Stimulated activated CD8-positive, alpha-beta memory T cell treated with anti-CD3 and anti-CD28 coated beads, Interleukin-15, amount 100 ng/mL, for 24 hours (primary cell): ENCODE results near the gene FAM107A.
"Not testable (repeated sequence)": the region's sequence is repeated elsewhere in the genome, so short reads cannot be mapped to it uniquely, and the experiment has no call there.

Experiments
- DNase-seq: peaks from one replicate; pipeline ENCODE4 v3.0.0-alpha.2; 2020; ENCODE audit warnings: low read depth

Gene FAM107A

DNA sequence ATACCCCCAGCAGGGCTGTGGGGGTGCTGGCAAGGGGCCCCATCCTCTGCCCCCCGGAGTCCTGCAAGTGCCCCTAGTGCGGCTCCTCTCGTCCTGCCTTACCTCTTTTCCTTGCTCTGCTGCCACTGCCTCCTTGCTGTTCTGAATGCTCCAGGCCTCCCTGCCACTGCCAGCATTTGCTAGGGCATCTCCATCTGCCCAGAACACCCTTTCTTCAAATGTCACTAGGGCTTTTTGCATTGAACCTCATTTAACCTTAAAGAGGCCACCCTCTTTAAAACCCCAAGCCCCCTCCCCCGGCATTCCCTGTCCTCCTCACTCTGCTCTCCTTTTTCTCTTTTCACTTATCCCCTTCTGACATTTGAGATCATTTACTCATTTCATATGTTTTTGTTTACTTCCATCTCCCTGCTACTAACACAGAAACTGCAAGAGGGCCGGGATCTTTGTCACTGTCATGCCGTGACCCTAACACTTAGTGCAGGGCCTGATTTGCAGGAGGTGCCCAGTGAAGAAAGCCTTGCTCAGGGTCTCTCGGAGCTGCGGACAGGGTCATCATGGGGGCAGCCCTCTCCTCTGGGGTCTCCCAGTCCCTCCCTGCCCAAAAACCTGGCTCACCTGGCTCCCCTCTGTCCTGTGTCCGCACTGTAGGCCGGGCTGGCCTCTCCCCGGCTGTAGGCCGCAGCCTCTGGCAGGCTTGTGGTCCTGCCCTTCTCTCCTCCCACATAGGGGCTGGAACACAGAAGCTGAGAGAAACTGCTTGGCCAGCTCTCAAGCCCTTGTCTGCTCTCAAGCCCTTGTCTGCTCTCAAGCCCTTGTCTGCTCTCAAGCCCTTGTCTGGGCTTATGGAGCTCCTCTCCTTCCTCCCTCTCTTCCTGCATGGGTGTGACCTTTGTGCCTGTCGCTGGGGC, 40.4 kb downstream of the FAM107A start, which contains the start of gene ACOX2:
ACOX2 (minus strand) TSS at position 690 of the 911 bp plus-strand sequence. CDS start 2,084 bp downstream, outside the sequence.
- DNase-seq: no peak

DNA sequence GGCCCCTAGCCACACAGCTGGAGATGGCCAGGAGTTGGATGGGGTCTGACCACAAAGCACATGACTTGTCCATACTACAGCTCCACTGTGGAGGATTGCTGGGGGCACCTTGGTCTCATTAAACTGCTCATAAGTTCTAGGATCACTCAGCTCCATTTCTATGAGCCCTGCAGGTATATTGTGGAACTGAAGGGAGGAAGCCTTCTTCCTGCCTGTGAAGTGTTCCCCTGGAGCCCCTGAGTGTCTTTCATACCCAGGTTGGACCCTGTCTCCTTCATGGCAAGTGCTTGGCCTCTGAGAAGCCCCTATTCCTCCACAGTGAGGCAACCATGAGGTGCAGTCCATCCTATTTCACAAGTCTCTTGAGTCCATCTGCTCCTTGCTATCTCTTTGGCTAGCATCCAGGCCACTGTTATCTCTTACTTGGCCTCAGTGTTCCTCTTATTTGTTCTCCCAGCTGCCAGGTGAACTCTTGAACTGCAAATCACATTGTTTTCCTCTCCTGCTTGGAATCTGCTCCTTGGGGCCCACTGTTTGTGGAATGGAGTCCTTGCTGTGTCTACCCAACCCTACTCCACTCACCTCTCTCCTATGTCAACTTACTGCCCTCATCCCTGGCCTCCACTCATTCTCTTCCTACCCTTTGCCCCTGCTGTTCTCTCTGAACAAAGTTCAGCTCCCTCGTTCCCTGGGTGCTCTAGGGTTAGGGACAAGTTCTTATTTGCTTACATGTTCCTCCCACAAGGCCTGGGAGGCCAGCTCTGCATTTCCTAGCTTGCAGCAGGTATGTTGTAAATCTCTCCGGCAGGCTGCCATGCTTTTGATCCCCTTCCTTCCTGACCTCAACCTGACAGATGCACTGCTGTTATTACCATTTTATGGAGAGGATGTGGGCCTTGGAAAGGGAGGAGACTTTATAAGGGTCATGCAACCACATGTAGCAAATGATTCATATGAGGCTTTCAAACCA, 41.4 kb downstream of the FAM107A start:
- no peak for DNase-seq

DNA sequence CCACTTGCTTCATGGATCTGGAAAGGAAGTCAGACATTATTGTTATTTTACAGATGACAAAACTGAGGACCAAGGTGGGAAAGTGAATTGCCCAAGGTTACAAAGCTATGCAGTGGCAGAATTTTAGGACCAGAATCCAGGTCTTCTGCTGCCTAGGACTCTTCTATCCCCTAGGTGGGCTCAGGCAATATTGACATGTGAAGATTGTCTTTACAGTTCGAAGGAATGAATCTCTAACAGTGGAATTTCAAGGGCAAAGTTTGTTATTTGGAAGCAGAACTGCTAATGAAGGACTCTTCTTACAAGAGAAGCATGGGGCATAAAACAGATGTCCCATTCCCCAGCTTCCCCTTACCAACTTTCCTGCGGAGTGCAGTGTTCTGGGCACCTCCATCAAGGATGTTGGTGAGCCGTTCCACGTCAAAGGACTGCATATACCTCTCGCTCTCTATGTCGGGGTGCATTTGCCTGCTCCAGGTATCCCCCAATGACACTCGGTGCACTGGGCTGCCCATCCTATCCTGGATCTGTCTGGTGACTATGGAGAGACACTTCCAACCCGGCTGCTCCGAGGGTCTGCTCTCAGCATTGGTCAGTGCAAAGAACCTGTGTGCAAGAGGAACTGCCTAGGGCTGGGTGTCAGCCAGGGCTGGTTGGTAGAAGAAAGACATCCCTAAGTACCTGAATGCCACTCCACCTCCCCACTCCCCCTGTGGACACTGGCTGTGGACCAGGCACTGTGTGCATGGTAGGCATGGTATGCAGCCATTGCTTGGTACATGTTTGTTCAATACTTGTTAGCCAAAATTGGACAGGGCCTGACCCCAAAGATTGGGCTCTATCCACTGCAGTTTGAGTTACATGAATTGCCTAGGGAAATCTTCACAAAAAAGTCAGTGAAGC, 42.3 kb downstream of the FAM107A start:
- no peak for DNase-seq

DNA sequence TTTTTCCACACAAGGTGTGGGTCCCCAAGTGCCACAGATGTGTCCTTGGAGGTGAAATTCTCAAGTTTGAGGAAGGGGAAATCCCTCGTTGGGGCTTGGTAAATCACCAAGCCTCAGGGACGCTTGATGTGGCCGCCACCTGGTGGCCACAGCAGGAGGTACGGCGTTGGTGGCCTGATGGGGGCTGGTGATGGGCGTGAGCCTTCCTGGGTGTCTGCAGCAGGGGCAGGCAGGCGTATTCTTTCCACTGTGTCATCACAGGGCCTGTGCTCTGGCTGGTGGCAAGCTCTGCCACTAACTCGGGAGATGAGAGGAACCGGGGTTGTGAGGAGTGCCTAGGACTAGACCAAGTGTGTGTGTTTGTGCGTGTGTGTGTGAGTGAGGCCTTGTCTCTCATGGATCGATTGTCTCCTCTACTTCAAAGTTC, 44.4 kb downstream of the FAM107A start:
- DNase-seq: peak; percentile 55

DNA sequence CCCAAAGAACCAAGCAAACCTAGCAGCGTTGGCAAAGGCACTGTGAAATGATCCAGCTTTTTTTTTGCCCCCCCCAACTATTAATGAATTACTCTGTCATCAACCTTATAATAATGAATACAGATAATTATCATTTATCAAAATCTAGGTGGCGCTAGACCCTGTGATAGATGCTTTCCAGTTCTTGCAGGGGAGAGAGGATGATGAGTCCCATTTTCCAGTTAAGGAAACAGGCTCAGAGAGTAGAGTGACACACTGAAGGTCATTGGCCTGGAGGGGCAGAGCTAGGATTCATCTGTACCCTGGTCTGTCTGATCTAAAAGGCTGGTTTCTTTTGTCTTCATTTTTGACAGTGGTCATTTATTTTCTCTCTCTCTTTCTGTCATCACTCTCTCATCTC, 45.2 kb downstream of the FAM107A start:
- no peak for DNase-seq

DNA sequence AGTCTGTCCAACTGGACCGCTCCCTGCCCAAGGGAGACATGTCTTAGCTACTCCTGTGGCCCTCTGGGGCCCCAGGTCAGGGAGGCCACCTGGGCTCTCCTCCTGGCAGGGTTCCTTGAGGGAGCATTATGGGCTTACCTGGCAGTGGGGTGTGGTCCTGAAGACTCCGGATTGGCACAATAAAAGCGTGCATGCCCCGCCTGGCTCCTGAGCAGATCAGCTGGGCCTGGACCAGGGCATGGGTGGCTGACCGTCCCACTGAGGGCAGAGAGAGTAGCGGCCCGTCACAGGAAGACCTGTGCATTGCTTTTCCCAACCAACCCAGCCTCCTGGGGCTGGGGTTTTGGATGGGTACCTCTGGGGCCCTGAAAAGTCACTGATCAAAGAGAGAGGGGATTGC, 45.6 kb downstream of the FAM107A start:
- DNase-seq: no peak

DNA sequence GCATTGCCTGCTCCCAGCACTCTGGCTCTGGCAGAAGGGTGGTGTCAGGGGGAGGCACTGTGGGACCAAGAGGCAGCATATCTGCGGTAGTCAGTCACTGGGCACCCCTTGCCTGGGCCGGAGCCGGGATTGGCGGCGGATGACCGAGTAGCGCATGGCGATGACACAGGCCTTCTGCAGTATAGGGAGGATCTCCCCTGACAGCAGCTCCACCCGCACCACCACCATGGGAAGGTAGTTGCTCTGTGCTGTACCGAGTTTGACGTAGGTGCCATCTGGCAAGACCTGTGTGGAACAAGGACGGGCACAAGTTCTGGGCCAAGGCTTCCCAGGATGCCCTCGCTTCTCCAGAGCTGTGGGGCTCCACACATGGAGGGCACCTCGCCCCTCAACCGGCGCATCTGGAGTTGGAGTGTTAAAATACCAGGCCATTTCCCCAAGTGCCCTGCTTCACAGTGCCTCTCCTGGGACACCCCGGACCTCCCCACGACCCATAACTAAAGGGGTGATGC, 46.8 kb downstream of the FAM107A start:
- no peak for DNase-seq

DNA sequence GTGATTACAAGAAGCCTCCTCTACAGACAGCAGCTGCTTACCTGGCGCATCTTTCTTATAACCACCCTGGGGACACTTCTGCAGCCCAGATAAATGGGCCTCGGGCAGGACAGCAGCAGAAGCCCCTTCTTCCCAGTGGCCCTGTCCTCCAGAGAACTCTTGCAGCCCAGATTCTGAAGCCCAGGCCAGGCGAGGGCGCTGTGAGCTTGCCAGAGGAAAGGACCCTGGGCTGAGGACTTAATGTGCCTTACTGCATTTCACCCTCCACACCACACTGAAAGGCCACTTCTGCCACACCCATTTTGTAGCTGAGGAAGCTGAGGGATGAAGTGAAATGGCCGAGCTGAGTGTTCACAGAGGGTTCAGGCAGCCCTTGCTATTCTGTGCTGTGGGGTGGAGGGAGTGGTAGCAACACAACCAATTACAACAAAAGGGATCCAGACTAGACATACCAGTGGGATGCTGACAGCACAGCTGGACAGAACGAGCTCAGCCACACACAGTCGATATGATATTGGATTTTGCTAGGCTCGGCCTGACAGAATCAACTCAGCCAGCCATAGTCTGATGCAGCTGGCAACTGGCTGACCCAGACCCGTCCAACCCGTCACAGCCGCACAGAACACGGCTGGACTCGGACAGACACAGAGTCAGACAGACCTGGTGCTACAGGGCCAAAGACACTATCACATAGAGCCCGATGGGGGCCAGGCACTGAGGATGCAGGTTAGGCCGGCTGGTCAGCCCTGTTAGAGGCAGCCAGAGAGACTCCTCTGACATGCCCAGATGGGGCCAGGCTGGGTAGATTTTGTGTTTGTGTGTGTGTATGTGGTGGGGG, 47.5 kb downstream of the FAM107A start:
- no peak for DNase-seq

DNA sequence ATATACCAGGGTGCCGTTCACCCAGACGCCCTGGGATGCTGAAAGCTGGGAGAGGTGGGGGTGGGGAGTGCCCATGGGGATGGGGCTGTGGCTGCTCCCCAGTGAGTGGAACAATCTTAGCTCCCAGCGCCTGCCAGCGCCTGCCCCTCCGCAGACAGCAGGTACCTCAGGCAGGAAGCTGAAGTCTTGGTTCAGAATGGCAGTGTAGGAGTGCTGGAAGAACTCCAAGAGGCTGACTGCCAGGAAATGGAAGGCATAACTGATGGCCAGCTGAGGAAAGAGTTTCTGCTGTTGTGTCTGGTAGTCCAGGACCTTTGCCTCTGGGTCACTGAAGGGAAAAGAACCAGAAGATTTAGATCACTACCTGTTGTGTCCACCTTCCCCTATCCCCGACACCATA, 48.6 kb downstream of the FAM107A start:
- DNase-seq: no peak

DNA sequence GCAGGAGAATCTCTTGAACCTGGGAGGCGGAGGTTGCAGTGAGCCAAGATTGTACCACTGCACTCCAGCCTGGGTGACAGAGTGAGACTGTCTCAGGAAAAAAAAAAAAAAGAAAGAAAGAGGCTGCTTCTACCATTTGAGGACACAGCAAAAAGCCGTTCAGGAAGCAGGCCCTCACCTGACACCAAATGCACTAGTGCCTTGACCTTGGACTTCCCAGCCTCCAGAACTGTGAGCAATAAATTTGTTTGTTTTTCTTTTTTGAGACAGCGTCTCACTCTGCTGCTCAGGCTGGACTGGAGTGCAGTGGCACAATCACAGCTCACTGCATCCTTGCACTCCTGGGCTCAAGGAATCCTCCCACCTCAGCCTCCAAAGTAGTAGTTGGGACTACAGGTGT, 49.8 kb downstream of the FAM107A start:
- DNase-seq: not testable (repeated sequence)

DNA sequence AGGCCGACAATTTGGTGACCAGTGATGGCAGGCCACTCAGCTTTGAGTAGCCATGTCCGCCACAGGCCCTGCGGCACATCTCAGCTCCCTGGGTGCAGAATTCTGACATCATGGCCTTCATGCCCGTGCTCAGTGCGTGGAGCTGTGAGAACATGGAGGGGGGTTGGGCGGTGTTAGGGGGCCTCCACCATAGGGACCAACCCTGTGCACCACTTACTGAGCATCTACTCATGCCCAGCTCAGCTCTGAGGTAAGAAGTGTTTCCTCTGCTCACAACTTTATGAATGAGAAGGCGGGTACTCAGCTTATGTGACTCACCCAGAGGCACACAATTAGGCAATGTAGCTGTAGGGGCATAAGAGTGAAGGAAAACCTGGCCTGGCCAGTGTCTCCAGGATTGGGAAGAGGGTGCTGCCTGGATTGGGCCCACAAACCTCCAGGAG, 50.7 kb downstream of the FAM107A start:
- DNase-seq: no peak

DNA sequence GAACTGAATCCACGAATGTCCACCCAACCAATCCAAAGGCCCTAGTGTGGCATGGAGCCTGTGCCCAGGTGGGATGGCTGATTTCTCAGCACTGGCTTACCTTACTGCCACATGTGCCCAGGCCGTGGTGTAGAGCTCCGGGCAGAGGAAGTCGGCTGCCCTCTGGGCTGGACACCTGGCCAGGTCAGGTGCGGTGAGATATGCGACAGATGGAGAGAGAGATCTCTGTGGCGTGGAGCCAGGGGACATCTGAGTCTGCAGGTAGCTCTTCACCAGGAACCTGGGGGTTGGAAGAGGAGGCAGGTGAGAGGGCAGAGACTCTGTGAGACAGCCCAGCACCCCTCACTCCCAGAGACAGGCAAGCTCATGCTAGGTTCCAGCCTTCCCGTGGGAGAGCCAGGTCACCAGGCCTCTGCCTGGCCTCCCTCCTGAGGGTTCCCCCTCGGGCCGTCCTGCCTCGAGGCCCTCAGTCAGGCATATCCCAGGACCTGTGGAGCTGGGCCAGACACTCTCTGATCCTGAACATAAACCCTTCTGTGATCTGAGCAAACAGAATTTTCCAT, 52.8 kb downstream of the FAM107A start:
- DNase-seq: no peak

DNA sequence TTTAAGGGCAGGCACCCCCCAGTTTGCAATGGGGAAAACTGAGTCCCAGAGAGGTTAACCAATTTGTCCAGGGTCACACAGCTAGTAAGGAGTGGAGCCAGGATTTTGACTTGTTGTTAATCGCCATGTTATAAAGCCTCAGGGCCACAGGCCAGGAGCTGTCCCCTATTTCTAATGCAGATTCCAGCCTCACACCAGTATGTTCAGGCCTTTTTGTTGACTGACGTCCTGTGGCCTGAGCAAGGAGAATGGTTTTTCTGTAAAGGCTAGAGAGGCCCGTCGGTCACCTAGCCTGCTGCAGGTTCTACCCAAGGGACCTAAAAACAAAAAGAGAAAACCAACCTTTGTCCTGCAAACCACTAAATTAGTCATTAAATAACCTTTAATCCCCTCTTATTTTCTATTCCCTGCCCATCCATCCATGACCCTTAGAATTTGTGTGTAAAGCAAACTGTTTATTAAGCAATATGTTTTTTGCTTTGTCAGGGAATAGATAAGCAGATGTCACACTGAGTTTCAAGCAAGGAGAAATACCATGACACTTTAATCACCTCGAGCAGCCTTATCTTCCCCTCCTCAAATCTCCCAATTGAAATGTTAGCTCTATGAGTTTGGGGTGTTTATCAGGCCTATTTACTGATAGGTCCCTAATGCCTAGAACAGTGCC, 54.3 kb downstream of the FAM107A start:
- no peak for DNase-seq

DNA sequence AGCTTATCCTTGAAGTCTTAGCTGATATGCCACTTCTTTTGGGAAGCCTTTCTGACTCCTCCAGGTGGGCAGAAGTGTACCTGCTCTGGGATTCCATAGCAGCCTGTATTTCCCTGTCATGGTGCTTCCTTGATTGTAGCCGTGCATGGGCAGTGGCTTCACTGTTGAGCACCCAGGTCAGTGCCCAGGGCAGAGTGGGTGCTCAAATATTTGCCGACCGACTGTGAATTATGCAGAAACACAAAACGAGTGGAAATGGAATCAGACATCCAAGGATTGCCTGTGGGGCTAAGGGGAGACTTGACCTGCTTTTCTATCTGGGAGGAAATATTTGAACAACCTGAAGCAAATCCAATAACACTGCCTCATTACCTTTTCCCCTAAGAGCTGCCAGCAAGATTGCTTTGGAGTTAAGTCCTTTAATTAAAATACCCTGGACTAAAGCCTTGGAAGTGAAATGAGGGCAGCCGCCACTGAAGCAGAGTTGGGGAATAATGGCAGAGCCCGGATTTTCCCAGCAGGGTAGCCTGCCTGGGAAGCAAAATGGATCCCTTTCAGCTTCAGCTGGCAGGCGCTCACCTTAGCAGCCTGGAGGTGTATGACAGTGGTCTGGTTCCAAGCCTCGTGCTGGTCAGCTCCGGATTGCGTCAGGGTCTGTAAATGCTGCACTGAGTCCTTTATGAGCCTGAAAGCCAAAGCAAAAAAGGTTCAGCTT, 55.1 kb downstream of the FAM107A start:
- no peak for DNase-seq

DNA sequence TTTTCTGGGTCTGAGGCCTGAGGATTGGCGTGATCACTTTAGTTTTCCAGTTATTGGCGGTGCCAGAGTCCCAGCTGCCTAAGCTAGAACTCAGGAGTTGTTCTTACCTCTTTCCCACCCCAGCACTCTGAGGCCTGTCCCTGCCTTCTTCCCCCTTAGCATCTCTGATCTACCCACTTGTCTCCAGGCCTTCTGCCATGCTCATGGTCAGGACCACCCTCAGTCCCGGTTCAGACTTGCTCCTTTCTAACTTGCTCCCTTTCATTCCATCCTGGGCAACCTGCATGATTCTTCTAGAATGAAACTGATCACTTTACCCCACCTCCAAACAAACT, 55.9 kb downstream of the FAM107A start:
- DNase-seq: no peak

DNA sequence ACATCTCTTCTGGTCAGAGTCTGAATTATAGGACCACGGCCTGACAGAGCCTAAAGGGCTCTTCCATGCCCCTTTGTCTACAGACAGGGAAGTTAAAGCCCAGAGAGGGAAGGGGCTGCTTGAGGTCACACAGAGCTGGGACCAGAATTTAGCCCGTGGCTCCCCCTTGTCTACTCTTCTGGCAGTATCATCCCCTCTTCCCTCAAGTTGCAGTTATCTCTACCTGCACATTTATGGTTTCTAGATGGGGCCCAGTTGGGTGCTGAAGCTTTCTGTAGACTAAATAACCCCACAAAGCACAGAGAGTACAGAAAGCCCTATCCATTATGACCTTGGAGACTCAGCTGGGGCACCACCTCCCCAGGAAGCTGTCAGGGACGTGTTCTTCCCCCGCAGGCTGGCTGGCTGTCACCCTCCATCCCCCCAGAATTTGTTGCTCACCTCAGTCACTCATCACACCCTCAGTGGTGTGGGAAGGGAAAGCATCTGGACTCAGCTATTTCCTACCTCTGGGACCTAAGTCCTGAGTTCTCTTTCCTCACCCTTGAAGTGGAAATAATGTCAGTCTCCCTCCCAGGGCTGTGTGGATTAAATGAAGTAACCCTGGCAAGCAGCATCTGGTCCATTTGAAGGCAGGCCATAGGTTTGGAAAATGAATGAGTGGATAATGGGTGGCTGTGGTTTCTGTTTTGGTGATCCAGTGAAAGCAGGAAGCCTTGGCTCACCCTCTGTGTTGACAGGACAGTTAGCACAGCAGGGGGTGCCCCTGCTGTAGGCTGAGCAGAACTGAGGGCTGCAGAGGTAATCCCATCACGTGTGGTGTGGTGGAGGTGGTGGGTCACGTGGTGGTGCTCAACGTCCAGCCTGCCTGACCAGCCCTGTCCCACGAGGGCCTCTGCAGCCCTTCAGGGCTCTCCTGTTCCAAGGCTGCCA, 56.5 kb downstream of the FAM107A start:
- no peak for DNase-seq

DNA sequence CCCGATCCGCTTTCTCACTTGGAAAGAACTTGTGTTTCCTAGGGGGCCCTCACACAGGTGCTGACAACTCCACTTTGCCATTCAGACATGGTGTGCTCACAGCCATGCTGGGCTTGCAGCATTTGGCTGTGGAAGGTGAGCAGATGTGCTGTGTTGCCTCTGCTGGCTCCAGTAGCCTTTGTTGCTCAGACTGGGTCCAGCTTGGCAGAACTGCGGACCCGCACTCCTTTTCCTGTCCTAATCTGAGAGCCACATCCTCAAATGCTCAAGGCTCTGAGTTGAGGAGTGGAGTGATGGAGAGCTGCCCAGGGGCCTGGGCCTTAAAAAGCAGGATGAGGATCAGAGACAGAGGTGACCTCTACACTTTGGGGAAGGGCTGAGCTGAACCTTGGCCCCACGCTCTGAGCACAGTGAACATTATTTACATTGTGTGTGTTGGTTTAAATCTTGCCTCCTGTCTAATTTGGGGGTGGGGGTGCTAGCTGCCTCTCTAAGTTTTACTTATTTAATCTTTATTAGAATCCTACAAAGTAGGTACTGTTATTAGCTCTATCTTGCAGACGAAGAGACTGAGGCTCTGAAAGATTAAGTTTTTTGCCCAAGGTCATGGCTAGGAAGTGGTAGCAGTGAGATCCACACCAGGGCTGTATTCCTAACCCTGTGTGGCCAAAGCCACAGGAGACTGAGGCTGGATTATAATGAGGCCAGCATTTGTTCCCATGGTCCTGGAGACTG, 57.4 kb downstream of the FAM107A start:
- DNase-seq: no peak
